RWPE2 (cell line): ENCODE data around the gene RPS6KA4.

Experiments used
- ATAC-seq: fragments of 200-7000 bp; cut with Tn5 transposase; 3 replicates; pipeline ENCODE4 v1.9.1; 2021; ENCODE audit warnings: low read depth
- DNase-seq: peaks from one replicate; pipeline ENCODE4 v3.0.0-alpha.2; 2020; ENCODE audit warnings: low spot score
- H3K27ac ChIP-seq: fragments of 450-650 bp; 2 replicates; pipeline ENCODE4 v1.5.1; 2017; ENCODE audit warnings: mild to moderate bottlenecking; ENCODE audit not compliant: poor library complexity, severe bottlenecking
- H3K27me3 ChIP-seq: fragments of 250-450 bp; sonication (Bioruptor Pico); 2 replicates; pipeline ENCODE4 v1.5.1; 2021; ENCODE audit warnings: mild to moderate bottlenecking, moderate library complexity; ENCODE audit not compliant: insufficient read depth, poor library complexity, severe bottlenecking
- H3K36me3 ChIP-seq: fragments of 250-450 bp; sonication (Bioruptor Pico); 2 replicates; pipeline ENCODE4 v1.5.1; 2020; ENCODE audit warnings: low read depth, mild to moderate bottlenecking, moderate library complexity
- H3K4me1 ChIP-seq: fragments of 250-450 bp; sonication (Bioruptor Pico); 2 replicates; pipeline ENCODE4 v1.5.1; 2021; ENCODE audit warnings: mild to moderate bottlenecking, moderate library complexity; ENCODE audit not compliant: insufficient read depth, poor library complexity, severe bottlenecking
- H3K4me3 ChIP-seq: fragments of 250-450 bp; sonication (Bioruptor Pico); 2 replicates; pipeline ENCODE4 v1.5.1; 2021; ENCODE audit warnings: mild to moderate bottlenecking, moderate library complexity; ENCODE audit not compliant: severe bottlenecking
- H3K9me3 ChIP-seq: fragments of 250-450 bp; sonication (Bioruptor Pico); 2 replicates; pipeline ENCODE4 v1.5.1; 2021; ENCODE audit warnings: mild to moderate bottlenecking, moderate library complexity; ENCODE audit not compliant: severe bottlenecking
- CTCF ChIP-seq: fragments of 450-650 bp; IDR thresholded peaks from one replicate; pipeline ENCODE4 v1.5.1; 2017; ENCODE audit warnings: mild to moderate bottlenecking, moderate library complexity; ENCODE audit not compliant: poor library complexity, severe bottlenecking

The RPS6KA4 gene

GRCh38 chr11:64334764-64335735 is 23.9 kb upstream of the RPS6KA4 start:
- H3K4me1 ChIP-seq, result peaks cover 22% of the 10 kb centered on the region
- peak overlapping the region; percentile 95 for H3K27ac ChIP-seq
- ATAC-seq, result peak; percentile 87

GRCh38 chr11:64337538-64338249 is 21.3 kb upstream of the RPS6KA4 start:
- Histone ChIP-seq H3K36me3 (no peaks in the 10 kb centered on the region), H3K4me1 (peaks cover 6% of the 10 kb centered on the region), H3K9me3 (no peaks in the 10 kb centered on the region), H3K27me3 (no peaks in the 10 kb centered on the region), H3K4me3 (no peak overlapping the region), H3K27ac (no peak overlapping the region)
- peak; percentile 18 for DNase-seq
- TF ChIP-seq CTCF, result no peak
- no peak for ATAC-seq

More at GRCh38 chr11:64334764-64335735, 23.9 kb upstream of the RPS6KA4 start:
- Histone ChIP-seq H3K9me3 (no peaks in the 10 kb centered on the region), H3K36me3 (no peaks in the 10 kb centered on the region), H3K4me3 (no peak overlapping the region), H3K27me3 (no peaks in the 10 kb centered on the region)
- TF ChIP-seq CTCF, result no peak
- peak; percentile 98 for DNase-seq

GRCh38 chr11:64338716-64339115 is 20.2 kb upstream of the RPS6KA4 start:
- ATAC-seq (no peak), DNase-seq (no peak)
- Histone ChIP-seq H3K4me1 (peaks cover 6% of the 10 kb centered on the region), H3K36me3 (no peaks in the 10 kb centered on the region), H3K4me3 (no peak overlapping the region), H3K9me3 (no peaks in the 10 kb centered on the region), H3K27ac (no peak overlapping the region), H3K27me3 (no peaks in the 10 kb centered on the region)
- no peak for TF ChIP-seq CTCF

GRCh38 chr11:64339286-64339685 is 19.7 kb upstream of the RPS6KA4 start:
- DNase-seq, result no peak
- Histone ChIP-seq H3K4me3 (no peak overlapping the region), H3K9me3 (no peaks in the 10 kb centered on the region), H3K27ac (no peak overlapping the region), H3K4me1 (peaks cover 6% of the 10 kb centered on the region), H3K27me3 (no peaks in the 10 kb centered on the region), H3K36me3 (no peaks in the 10 kb centered on the region)
- no peak for TF ChIP-seq CTCF
- no peak for ATAC-seq
